HG03060 (cell line): ENCODE measurements around the gene OSBPL7.

Source experiments
- ATAC-seq: cut with Tn5 transposase; IDR thresholded peaks from one replicate; pipeline ENCODE4 v1.9.1; 2021; ENCODE audit warnings: low read depth, moderate number of reproducible peaks; ENCODE audit not compliant: unreplicated experiment

OSBPL7 gene

DNA sequence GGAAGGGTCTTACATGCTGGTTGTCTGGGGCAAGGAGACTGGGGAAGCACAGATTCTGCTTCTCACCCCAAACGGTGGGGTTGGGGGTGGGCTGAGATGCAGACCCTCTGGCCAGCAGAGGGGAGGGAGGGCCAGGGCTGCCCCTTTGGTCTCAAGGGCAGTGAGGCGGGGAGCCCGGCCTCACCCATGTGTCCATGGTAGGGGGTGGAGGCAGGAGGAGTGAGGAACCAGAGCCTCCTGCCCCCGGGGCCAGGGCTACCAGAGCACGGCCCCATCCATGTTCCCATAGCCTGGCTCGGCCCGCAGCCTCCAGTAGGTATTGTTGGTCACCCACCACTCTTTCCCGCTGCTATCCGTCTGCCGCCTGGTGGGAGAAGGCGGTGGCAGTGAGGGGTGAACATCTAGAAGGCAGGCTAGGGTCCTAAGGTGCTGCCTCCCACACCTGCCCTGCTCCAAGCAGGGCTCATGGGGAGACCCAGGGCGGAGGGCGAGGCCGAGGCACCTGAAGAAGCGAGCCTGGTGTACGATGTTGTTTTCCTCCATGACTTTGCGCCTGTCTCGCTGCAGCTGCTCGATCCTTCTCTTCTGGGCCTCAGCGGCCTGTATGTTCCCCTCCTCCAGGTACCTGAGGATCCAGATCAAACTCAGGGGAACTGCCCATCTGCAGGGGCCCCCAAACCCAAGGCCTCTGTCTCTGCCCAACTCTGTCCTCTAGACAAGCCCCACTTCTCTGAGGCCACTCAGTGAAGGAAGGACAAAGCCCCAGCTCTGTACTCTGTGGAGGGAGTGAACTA is 13.4 kb downstream of the OSBPL7 start:
- ATAC-seq: no peak

DNA sequence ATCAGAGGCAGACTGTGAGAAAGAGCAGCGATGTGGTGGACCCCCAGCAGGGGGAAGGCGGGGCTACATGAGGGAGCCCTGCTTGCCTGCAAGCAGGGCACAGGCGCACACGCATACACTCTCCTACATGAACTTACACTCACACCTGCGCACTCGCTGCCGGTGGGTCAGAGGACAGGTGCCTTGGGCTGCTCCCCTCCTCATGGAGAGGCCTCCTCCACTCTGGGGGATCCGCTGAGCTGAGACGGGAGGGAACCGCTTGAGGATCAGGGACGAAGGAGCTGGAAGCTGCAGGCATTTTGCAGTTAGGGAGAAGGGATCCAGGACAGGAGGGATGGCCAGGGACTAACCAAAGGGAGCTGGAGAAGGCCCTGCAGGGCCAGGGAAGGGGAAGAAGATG is 14.2 kb downstream of the OSBPL7 start:
- no peak for ATAC-seq

DNA sequence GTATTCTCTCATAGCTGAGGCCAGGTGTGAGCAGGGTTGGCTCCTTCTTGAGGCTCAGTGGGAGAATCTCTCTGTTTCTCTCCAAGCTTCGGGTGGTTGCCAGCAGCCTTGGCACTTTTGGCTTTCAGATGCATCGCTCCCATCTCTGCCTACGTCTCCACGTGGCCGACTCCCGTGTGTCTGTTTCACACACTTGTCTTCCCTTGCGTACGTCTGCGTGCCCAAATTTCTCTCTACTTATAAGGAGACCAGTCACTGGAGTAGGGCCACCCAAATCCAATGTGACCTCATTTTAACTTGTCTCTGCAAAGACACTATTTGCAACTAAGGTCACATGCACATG is 14.7 kb downstream of the OSBPL7 start:
- no peak for ATAC-seq

DNA sequence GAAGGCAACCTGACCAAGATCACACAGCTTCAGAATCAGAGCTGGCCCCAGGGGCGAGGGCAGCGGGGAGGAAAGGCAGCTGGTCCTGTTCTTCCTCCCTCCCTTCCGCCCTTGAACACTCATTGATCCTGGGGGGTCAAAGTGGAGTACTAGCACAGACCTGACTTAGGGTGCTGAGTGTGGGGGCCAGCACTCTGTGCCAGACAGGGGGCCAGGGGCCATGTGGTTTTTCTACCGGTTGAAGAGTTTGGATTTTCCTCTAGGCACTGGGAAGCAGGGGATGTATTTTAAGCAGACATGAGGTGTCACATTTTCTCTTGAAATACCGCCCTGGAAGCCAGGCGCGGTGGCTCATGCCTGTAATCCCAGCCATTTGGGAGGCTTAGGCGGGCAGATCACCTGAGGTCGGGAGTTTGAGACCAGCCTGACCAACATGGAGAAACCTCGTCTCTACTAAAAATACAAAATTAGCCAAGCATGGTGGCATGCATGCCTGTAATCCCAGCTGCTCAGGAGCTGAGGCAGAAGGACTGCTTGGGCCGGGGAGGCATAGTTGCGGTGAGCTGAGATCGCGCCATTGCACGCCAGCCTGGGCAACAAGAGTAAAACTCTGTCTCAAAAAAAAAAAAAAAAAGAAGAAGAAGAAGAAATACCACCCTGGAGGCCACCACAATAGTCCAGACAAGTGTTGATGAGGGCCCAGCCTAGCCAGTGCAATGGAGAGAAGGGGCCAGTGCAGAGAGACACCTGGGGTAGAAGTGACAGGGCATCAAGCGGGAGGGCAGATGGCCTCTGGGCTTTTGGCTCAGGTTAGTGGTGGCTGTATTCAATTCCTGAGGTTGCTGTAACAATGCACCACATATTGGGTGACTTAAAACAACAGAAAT is 15.3 kb downstream of the OSBPL7 start:
- no peak for ATAC-seq

DNA sequence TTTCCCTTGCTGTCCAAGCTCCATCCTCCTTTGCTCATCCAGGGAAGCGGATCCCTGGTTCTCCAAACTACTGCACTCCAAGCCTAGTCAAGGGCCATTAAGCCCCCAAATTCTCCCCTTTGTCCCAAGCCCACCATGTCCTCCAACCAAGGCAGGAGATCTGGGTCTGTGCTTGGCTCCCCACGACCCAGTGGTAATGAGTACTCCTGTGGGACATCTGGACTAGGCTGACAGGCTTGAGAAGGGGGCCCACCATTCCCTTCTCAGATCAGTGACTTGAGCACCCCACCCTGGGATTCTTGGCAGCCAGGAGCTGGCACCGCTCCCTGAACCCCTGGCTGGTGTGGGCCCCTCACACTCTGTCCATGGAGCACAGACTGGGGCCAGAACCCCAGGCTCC is 17.1 kb downstream of the OSBPL7 start:
- ATAC-seq: no peak

DNA sequence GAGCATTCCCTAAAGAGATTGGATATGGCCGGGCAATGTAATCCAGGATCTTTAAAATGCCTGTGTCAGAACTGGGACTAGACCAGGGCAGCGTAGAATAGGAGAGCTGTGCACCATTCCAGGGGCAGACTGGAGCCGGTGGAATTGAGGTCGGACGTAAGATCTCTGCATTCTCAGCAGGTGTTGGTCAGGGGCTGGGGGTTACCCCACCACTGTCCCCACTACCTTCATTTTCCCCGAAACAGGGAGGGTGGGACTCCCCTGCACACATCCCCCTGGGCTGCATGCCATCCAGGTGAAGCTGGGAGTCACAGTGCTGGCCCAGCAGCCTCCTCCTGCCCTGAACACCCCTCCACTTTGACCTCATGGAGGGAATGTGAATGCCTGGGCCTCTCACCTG is 17.8 kb downstream of the OSBPL7 start:
- no peak for ATAC-seq

DNA sequence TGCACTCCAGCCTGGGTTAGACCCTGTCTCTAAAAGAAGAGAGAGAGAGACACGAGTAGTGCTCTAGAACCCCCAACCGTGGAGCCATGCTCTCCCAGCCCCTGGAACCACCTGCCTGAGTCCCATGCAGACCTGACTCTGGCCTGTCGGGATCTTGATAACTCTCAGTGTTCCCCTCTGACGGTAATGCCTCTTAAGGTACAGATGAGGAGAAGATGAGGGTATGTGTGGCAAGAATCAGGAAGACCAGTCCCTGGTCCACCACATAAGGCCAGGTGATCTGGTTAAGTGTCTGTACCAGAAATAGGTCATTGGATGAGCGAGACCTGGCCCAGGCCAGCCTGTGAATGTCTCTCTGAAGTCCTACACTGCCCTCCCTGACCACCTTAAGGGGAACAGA is 18.4 kb downstream of the OSBPL7 start:
- ATAC-seq: no peak

DNA sequence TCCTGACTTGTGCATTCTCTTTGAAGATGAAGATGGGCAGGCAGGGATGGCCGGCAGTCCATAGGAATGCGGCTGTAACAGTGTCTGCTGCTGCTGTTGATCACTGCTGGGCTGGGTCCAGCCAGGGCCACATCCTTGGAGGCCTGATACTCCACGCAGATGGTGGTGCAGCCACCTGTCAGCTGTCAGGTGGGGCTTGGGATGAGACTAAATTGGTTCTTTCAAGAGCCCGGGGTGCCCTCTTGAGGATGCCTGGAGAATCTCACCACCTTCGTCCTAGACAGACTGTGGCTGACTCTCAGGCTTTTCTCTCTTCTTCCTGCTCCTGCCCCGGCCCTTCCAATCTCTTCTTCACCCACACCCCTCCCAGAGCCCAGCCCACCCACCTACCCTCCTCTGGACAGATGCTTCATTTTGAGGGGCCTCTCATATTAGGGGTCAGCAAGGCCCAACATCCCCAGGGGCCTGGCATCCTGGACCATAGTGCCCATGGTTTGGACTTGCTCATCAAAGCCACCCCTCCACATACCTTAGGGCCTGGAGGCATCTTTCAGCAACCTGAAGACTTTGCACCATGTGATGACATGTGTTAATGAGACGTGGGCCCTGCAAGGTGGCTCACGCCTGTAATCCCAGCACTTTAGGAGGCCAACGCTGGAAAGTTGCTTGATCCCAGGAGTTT is 19.1 kb downstream of the OSBPL7 start:
- no peak for ATAC-seq

DNA sequence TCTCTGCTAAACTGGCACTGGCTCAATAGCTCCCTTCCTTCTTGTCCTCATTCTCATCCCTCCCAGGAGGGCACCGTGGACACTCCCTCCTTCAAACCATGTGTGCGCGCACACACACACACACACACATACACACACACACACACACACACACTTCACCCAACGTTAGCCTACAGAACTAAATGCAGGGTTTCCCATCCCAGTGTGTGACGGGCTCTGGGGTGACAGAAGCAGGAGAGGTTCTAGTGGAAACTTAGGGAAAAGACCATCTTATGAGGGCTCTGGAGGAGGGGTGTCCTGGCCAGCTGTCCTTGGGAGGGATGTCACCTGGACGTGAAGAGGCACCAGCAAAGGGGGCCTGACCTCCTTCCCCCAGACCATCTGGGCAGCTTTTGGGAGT is 19.7 kb downstream of the OSBPL7 start:
- no peak for ATAC-seq

DNA sequence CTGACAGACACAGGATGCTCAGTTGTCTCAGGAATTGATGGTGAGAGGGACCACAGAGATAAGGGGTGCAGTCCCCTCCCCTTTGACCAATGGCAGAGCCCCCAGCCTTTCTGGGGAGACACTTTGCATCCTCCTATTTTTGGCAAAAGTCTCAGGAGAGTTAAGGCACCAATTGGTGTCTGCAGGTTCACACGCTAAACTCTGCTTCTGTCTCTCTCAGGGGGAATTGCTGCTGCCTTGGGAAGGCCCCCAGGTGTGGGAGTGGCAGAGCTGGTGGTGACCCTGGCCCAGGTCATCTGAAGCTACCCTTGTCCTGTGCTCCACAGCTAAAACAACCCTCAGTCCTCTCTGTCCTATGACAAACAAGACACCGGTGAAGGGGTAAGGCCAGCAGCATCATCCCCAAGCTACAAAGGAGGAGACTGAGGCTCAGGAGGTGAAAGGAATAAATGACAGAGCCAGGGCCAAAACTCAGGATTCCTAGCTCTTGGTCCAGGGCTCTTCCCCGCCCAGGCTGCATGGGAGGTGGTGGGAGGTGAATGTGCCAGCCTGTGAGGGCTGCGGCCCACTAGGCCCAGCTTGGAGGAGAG is 20.3 kb downstream of the OSBPL7 start:
- no peak for ATAC-seq

DNA sequence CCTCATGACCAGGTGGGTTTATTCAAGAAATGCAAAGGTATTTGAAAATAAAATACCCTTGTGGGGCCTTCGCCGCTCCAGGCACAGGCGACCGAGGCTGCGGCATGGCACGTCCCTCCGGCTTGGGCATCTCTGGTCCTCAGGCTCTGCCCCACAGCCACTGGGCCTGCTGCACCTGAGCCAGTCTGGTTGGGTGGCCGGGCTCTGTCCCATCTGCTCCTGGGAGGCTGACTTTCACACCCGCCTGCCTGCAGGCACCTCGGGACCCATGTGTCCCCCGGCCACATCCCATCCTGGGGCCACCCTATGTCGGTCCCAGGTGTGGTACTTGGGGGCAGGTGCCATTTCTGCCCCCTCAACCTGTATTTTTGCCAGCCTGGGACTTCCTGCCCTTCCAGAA is 20.9 kb downstream of the OSBPL7 start:
- no peak for ATAC-seq

DNA sequence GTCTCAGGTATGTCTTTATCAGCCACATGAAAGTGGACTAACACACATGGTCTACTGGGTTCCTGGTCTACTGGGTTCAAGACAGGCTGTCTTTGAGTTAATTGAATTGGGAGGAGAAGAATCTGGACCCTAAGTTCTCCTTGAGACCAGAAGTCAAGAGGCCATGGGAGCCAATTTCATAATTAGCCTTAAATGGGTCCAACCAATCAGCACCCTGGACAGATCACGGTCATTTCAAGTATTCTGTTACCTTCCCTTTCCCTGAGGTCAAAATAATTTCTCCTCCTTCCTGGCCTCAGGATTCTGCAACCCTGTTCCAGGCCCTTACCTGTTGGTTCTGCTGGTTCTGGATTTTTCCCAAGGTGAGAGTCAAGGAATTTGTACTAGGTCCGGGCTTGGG is 23.8 kb downstream of the OSBPL7 start:
- no peak for ATAC-seq

DNA sequence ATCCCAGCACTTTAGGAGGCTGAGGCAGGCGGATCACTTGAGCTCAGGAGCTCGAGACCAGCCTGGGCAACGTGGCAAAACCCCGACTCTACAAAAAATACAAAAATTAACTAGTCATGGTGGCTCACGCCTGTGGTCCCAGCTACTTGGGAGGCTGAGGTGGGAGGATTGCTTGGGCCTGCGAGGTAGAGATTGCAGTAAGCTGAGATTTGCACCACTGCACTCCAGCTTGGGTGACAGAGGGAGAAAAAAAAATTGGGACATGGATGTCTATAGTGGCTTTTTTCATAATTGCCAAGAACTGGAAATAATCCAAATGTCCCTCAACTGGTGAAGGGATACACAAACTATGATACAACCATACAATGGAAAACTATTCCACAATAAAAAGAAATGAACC is 28.6 kb downstream of the OSBPL7 start:
- no peak for ATAC-seq

DNA sequence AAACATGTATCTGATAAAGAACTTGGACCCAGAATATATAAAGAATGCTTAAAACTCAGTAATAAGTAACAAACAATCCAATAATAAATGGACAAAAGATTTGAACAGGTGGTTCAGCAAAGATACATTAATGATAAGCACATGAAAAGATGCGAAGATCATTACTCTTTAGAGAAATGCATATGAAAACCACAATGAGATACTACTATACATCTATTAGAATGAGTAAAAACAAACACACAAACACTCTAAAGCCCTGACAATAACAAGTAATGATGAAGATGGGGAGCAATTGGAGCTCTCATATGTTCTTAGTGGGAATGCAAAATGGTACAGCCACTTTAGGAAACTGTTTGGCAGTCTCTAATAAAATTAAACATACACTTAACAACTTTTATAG is 29.1 kb downstream of the OSBPL7 start:
- ATAC-seq: no peak

DNA sequence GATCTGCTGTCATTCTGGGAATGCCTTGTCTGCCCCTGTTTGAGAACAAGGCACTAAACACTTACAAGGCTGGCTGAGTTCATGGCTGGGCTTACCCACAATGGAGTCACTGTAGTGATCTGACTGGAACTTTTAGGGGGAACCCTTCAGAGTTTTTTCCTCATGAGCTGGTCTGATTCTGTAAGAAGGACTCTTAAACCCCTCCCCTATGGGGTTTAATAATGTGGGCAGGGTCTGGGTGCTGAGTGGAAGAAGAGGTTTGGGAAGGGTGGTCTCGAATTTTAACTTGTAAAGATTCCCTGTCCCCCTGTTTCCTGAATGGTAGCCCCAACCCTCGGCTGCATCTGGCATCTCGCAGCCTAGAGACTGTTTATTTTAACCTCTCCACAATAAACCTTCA is 30.6 kb downstream of the OSBPL7 start:
- no peak for ATAC-seq

DNA sequence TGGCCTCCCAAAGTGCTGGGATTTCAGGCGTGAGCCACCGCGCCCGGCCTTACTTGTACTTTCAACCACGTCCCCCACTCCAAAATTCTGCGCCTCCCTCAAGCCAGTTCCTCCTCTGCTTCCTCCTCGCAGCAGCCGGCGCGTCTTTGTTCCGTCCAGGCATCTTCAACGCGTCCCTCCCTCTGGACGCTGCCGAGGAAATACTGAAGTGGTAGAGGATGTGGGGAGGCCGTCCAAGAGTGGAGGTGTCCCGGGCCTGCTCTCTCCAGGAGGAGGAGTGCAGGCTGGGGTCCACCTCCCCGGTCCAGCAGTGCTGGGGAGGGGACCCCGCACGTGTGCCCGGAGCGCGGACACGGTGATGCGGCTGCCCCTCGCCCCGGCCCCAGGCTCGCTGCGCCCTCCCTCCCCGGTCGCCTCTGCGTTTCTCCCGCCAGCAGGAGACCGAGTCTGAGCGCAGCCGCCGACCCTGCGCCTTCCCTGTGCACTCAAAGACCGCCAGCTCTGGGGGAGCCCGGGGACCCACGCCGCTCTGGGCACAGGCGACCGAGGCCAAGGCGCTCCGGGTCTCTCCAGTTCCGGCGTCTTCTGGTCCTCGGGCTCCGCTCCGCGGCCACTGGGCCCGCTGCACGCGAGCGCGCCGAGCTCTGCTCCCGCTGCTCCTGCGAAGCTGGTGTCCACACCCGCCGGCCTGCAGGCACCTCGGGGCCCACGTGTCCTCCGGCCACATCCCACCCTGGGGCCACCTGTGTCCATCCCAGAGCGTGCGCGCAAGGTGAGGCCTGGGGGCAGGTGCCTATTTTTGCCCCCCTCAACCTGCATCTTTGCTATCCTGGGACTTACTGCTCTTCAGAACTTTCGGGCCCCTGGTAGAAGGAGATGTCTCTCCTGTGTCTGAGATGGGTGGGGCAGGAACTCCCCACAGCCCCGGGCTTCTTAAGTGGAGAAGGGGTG is 31.7 kb downstream of the OSBPL7 start:
- ATAC-seq: no peak

DNA sequence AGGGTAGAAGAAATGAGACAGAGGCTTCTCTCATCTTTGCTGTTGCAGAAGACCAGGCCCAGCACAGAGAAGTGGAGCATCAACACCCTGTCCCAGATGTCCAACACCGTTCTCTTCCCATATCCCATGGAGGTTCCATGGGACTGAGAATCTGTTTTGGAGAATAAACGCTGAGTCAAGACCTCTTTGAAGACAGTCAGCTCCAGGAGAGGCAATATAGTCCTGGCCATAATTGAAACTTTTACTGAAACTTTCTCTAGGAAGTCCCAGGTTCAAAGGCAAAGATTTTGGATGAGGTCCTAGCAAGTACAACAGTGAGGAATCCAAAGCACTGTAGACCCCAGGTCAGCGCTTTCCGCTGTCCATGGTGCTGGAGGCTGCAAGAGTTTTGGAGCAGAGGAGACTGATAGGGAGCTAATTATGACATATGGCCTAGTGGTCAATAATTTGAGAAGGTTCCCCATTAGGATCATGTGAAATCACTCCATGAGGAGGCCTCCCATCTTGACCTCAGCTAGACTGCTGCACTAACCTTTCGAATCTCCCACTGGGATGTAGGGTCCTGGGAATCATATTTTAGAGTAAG is 36.0 kb downstream of the OSBPL7 start:
- no peak for ATAC-seq

DNA sequence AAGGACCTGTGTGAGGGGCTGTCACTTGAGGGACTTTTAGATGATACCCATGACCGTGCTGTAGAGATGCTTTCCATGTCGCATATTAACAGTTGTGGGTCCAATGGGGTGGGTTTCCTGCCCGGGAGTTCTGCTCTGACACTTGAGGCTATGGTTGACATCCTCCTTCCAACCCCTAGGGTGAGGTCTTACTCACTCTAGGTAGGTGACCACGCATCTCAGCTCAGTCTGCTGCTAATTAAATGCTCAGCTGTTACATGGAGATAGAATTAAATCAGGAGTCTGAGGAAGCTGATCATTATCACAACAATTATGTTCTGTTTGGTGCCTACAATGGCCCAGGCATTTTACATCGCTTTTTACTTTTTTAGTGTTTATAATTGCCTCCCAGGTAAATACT is 40.2 kb downstream of the OSBPL7 start:
- no peak for ATAC-seq

DNA sequence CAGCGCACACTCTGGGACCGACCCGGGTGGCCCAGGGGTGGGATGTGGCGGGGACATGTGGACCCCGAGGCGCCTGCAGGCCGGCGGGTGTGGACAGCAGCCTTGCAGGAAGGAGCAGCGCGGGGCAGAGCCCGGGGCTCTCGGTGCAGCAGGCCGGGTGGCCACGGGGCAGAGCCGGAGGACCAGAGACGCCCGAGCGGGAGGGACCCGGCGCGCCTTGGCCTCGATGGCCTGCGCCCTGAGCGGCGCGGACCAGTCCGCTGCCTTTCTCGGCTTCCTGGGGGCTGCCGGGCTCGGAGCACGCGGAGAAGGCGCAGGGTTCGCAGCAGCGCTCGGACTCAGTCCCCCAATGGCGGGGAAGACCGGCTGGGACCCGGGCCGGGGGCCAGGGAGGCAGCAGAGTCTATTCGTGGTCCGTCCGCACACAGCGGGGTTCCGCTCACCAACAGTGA is 43.4 kb downstream of the OSBPL7 start:
- ATAC-seq: no peak
